ENCODE results near the gene PCDHGA5.
"Not testable (repeated sequence)": the region's sequence is repeated elsewhere in the genome, so short reads cannot be mapped to it uniquely, and the experiment has no call there.

PCDHGA5 gene

DNA sequence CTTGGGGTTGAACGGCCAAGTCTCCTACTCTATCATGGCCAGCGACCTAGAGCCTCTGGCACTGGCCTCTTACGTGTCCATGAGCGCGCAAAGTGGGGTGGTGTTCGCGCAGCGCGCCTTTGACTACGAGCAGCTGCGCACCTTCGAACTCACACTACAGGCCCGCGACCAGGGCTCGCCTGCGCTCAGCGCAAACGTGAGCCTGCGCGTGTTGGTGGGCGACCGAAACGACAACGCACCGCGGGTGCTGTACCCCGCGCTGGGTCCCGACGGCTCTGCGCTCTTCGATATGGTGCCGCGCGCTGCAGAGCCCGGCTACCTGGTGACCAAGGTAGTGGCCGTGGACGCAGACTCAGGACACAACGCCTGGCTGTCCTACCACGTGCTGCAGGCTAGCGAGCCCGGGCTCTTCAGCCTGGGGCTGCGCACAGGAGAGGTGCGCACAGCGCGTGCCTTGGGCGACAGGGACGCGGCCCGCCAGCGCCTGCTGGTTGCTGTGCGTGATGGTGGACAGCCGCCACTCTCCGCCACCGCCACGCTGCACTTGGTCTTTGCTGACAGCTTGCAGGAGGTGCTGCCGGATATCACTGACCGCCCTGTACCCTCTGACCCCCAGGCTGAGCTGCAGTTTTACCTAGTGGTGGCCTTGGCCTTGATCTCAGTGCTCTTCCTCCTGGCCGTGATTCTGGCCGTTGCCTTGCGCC, 35.7 kb downstream of the PCDHGA5 start:
- Histone ChIP-seq H3K9ac (ENCODE audit: low read length) (no peak overlapping the region), H3K27ac (ENCODE audit: low read depth, low read length) (no peak overlapping the region), H3K36me3 (ENCODE audit: control insufficient read depth, insufficient read depth, low read length) (no peaks in the 10 kb centered on the region), H3K27me3 (ENCODE audit: control insufficient read depth, insufficient read depth, low read length) (no peaks in the 10 kb centered on the region), H3K4me3 (ENCODE audit: low read length) (peak overlapping the region; percentile 36), H3K4me1 (ENCODE audit: control insufficient read depth, insufficient read depth, low read length) (no peaks in the 10 kb centered on the region)

DNA sequence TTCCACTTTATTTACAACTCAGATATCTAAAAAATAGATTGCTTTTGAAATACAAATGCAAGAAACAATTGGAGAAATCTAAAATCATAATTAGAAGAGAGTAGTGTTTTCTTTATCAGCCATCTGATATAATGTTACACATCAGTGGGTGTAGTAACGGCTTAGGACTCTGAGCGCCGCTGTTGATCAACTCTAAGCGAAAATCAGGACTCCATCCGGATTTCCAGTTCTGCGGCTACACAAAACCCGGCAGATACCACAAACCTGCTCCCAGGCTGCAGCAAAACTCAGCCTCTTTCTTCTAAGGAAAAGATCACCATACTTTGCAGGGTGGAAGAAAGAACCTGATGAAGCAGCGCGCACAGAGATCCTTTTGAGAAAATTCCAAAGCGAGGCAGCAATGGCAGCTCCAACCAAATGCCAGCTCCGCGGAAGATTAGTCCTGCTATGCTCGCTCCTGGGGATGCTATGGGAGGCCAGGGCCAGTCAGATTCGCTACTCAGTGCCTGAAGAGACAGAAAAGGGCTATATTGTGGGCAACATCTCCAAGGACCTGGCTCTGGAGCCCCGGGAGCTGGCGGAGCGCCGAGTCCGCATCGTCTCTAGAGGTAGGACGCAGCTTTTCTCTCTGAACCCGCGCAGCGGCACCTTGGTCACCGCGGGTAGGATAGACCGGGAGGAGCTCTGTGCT, 38.7 kb downstream of the PCDHGA5 start, which contains the start of gene PCDHGA9:
Gene PCDHGA9, plus strand, starts transcription at position 226 of the 691 bp plus-strand sequence. Its CDS starts 175 bp downstream, at position 401.
- H3K9ac ChIP-seq (ENCODE audit: low read length): no peak within 1 kb of the TSS
- peak within 1 kb of the TSS; percentile 40 for H3K4me3 ChIP-seq (ENCODE audit: low read length)
- H3K4me1 ChIP-seq (ENCODE audit: control insufficient read depth, insufficient read depth, low read length): no peaks in the 10 kb centered on the region
- H3K27ac ChIP-seq (ENCODE audit: low read depth, low read length): no peak within 1 kb of the TSS
- no peaks in the 10 kb centered on the region for H3K36me3 ChIP-seq (ENCODE audit: control insufficient read depth, insufficient read depth, low read length)
- no peaks in the 10 kb centered on the region for H3K27me3 ChIP-seq (ENCODE audit: control insufficient read depth, insufficient read depth, low read length)

DNA sequence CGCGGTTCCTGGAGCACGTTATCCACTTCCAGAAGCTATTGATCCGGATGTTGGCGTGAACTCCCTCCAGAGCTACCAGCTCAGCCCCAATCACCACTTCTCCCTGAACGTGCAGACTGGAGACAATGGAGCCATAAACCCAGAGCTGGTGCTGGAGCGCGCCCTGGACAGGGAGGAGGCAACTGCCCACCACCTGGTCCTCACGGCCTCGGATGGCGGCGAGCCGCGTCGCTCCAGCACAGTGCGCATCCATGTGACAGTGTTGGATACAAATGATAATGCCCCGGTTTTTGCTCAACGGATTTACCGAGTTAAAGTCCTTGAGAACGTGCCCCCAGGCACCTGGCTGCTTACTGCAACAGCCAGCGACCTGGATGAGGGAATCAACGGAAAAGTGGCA, 39.4 kb downstream of the PCDHGA5 start:
- Histone ChIP-seq H3K27ac (ENCODE audit: low read depth, low read length) (no peak overlapping the region), H3K36me3 (ENCODE audit: control insufficient read depth, insufficient read depth, low read length) (no peaks in the 10 kb centered on the region), H3K4me3 (ENCODE audit: low read length) (peak overlapping the region; percentile 40), H3K27me3 (ENCODE audit: control insufficient read depth, insufficient read depth, low read length) (no peaks in the 10 kb centered on the region), H3K4me1 (ENCODE audit: control insufficient read depth, insufficient read depth, low read length) (no peaks in the 10 kb centered on the region), H3K9ac (ENCODE audit: low read length) (no peak overlapping the region)

DNA sequence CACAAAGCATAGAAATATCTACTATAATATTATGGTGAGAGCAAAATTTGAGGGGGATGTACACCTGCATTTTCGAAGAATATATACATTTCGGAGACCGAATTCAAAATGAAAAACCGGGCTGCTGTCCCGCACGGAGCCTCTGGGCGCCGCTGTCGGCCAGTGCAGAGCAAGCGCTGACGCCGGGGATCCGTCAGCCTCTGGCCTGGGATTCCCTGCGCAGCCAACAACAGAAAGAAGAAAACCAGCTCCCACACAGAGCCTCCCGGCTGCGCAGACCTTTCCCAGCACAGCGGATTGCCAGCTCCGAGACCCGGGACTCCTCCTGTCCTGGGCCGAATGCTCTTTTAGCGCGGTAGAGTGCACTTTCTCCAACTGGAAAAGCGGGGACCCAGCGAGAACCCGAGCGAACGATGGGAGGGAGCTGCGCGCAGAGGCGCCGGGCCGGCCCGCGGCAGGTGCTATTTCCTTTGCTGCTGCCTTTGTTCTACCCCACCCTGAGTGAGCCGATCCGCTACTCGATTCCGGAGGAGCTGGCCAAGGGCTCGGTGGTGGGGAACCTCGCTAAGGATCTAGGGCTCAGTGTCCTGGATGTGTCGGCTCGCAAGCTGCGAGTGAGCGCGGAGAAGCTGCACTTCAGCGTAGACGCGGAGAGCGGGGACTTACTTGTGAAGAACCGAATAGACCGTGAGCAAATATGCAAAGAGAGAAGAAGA, 44.0 kb downstream of the PCDHGA5 start, which contains the start of gene PCDHGB6:
Gene PCDHGB6, plus strand, starts transcription at position 232 of the 716 bp plus-strand sequence. Its CDS starts 182 bp downstream, at position 414.
- not testable (repeated sequence) for H3K27me3 ChIP-seq (ENCODE audit: control insufficient read depth, insufficient read depth, low read length); H3K27ac ChIP-seq (ENCODE audit: low read depth, low read length); H3K4me1 ChIP-seq (ENCODE audit: control insufficient read depth, insufficient read depth, low read length); H3K36me3 ChIP-seq (ENCODE audit: control insufficient read depth, insufficient read depth, low read length); H3K9ac ChIP-seq (ENCODE audit: low read length)
- peak within 1 kb of the TSS; percentile 45 for H3K4me3 ChIP-seq (ENCODE audit: low read length)

DNA sequence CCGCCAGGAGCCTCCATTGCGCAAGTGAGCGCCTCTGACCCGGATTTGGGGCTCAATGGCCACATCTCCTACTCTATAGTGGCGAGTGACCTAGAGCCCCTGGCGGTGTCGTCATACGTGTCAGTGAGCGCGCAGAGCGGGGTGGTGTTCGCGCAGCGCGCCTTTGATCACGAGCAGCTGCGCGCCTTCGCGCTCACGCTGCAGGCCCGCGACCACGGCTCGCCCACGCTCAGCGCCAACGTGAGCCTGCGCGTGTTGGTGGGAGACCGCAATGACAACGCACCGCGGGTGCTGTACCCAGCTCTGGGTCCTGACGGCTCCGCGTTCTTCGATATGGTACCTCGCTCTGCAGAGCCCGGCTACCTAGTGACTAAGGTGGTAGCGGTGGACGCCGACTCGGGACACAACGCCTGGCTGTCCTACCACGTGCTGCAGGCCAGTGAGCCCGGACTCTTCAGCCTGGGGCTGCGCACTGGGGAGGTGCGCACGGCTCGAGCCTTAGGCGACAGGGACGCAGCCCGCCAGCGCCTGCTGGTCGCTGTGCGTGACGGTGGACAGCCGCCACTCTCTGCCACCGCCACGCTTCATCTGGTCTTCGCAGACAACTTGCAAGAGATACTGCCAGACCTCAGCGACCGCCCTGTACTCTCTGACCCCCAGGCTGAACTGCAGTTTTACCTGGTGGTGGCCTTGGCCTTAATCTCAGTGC, 45.8 kb downstream of the PCDHGA5 start:
- H3K4me1 ChIP-seq (ENCODE audit: control insufficient read depth, insufficient read depth, low read length): no peaks in the 10 kb centered on the region
- H3K9ac ChIP-seq (ENCODE audit: low read length): no peak overlapping the region
- H3K36me3 ChIP-seq (ENCODE audit: control insufficient read depth, insufficient read depth, low read length): peaks cover 5% of the 10 kb centered on the region
- H3K27me3 ChIP-seq (ENCODE audit: control insufficient read depth, insufficient read depth, low read length): peaks cover 5% of the 10 kb centered on the region
- H3K27ac ChIP-seq (ENCODE audit: low read depth, low read length): no peak overlapping the region
- peak overlapping the region; percentile 29 for H3K4me3 ChIP-seq (ENCODE audit: low read length)

DNA sequence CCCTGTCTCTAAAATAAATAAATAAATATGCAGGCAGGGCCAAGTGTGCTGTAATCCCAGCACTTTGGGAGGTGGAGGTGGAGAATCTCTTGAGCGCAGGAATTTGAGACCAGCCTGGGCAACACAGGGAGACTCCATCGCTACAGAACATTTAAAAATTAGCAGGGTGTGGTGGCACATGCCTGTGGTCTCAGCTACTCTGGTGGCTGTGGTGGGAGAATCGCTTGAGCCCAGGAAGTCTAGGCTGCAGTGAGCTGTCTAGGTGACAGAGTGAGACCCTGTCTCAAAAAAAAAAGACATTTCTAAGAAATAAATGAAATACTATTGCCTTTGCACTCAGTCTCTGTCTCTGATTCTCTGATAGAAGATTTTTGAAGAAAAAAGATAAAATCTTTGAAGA, 47.6 kb downstream of the PCDHGA5 start:
- Histone ChIP-seq H3K36me3 (ENCODE audit: control insufficient read depth, insufficient read depth, low read length) (peaks cover 5% of the 10 kb centered on the region), H3K27ac (ENCODE audit: low read depth, low read length) (no peak overlapping the region), H3K4me3 (ENCODE audit: low read length) (no peak overlapping the region), H3K27me3 (ENCODE audit: control insufficient read depth, insufficient read depth, low read length) (peaks cover 5% of the 10 kb centered on the region), H3K9ac (ENCODE audit: low read length) (no peak overlapping the region), H3K4me1 (ENCODE audit: control insufficient read depth, insufficient read depth, low read length) (no peaks in the 10 kb centered on the region)

DNA sequence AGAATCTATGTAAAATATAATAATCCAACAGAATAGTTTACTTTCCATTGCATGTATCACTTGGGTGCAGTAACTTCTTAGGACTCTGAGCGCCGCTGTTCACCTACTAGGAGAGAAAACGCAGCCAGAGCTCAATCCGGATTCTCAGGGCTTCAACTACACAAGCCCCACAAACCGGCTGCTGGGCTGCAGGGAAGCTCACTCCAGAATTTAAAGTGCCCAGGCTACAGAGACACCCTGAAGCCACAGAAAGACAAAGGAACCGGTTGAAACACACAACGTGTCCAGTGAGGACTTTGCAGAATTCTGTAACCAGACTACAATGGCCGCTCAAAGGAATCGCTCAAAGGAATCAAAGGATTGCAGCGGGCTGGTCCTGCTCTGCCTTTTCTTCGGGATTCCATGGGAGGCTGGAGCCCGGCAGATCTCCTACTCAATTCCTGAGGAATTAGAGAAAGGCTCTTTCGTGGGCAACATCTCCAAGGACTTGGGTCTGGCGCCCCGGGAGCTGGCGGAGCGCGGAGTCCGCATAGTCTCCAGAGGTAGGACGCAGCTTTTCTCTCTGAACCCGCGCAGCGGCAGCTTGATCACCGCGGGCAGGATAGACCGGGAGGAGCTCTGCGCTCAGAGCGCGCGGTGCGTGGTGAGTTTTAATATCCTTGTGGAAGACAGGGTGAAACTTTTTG, 49.0 kb downstream of the PCDHGA5 start, which contains the start of gene PCDHGA10:
Gene PCDHGA10, plus strand, starts transcription at position 134 of the 686 bp plus-strand sequence. Its CDS starts 189 bp downstream, at position 323.
- H3K27me3 ChIP-seq (ENCODE audit: control insufficient read depth, insufficient read depth, low read length): peaks cover 5% of the 10 kb centered on the region
- no peak within 1 kb of the TSS for H3K27ac ChIP-seq (ENCODE audit: low read depth, low read length)

DNA sequence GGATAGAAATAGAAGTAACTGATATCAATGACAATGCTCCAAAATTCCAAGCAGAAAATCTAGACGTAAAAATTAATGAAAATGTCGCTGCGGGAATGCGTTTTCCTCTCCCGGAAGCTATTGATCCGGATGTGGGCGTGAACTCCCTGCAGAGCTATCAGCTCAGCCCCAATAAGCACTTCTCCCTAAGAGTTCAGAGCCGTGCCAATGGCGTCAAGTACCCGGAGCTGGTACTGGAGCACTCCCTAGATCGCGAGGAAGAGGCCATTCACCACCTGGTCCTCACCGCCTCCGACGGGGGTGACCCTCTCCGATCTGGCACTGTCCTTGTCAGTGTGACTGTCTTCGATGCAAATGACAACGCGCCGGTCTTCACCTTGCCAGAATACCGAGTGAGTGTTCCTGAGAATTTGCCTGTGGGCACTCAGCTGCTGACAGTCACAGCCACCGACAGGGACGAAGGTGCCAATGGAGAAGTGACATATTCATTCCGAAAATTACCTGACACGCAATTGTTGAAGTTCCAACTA, 49.6 kb downstream of the PCDHGA5 start:
- Histone ChIP-seq H3K36me3 (ENCODE audit: control insufficient read depth, insufficient read depth, low read length) (peaks cover 5% of the 10 kb centered on the region), H3K27me3 (ENCODE audit: control insufficient read depth, insufficient read depth, low read length) (peaks cover 5% of the 10 kb centered on the region), H3K4me1 (ENCODE audit: control insufficient read depth, insufficient read depth, low read length) (no peaks in the 10 kb centered on the region), H3K27ac (ENCODE audit: low read depth, low read length) (no peak overlapping the region), H3K9ac (ENCODE audit: low read length) (no peak overlapping the region), H3K4me3 (ENCODE audit: low read length) (peak overlapping the region; percentile 4)

More for the DNA sequence above, 49.0 kb downstream of the PCDHGA5 start, which contains the start of gene PCDHGA10:
- Histone ChIP-seq H3K36me3 (ENCODE audit: control insufficient read depth, insufficient read depth, low read length) (peaks cover 5% of the 10 kb centered on the region), H3K9ac (ENCODE audit: low read length) (no peak within 1 kb of the TSS), H3K4me3 (ENCODE audit: low read length) (peak within 1 kb of the TSS; percentile 4), H3K4me1 (ENCODE audit: control insufficient read depth, insufficient read depth, low read length) (no peaks in the 10 kb centered on the region)

DNA sequence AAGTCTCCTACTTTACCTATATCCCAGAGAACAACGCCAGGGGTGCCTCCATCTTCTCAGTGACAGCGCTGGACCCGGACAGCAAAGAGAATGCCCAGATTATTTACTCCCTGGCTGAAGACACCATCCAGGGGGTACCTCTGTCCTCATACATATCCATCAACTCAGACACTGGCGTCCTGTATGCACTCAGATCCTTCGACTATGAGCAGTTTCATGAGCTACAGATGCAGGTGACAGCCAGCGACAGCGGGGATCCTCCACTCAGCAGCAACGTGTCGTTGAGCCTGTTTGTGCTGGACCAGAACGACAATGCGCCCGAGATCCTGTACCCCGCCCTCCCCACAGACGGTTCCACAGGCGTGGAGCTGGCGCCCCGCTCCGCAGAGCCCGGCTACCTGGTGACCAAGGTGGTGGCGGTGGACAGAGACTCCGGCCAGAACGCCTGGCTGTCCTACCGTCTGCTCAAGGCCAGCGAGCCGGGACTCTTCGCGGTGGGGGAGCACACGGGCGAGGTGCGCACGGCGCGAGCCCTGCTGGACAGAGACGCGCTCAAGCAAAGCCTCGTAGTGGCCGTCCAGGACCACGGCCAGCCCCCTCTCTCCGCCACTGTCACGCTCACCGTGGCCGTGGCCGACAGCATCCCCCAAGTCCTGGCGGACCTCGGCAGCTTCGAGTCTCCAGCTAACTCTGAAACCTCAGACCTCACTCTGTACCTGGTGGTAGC, 50.7 kb downstream of the PCDHGA5 start:
- not testable (repeated sequence) for H3K9ac ChIP-seq (ENCODE audit: low read length); H3K27me3 ChIP-seq (ENCODE audit: control insufficient read depth, insufficient read depth, low read length); H3K4me1 ChIP-seq (ENCODE audit: control insufficient read depth, insufficient read depth, low read length); H3K36me3 ChIP-seq (ENCODE audit: control insufficient read depth, insufficient read depth, low read length); H3K27ac ChIP-seq (ENCODE audit: low read depth, low read length); H3K4me3 ChIP-seq (ENCODE audit: low read length)

DNA sequence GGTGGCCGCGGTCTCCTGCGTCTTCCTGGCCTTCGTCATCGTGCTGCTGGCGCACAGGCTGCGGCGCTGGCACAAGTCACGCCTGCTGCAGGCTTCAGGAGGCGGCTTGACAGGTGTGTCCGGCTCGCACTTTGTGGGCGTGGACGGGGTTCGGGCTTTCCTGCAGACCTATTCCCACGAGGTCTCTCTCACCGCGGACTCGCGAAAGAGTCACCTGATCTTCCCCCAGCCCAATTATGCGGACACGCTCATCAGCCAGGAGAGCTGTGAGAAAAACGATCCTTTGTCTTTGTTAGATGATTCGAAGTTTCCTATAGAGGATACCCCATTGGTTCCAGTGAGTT, 51.3 kb downstream of the PCDHGA5 start:
- H3K27me3 ChIP-seq (ENCODE audit: control insufficient read depth, insufficient read depth, low read length); H3K27ac ChIP-seq (ENCODE audit: low read depth, low read length); H3K9ac ChIP-seq (ENCODE audit: low read length); H3K36me3 ChIP-seq (ENCODE audit: control insufficient read depth, insufficient read depth, low read length); H3K4me1 ChIP-seq (ENCODE audit: control insufficient read depth, insufficient read depth, low read length); H3K4me3 ChIP-seq (ENCODE audit: low read length): not testable (repeated sequence)

All from rectal smooth muscle tissue (tissue), 1 donor.